ENCODE data around the gene SERP2.

Gene SERP2

DNA sequence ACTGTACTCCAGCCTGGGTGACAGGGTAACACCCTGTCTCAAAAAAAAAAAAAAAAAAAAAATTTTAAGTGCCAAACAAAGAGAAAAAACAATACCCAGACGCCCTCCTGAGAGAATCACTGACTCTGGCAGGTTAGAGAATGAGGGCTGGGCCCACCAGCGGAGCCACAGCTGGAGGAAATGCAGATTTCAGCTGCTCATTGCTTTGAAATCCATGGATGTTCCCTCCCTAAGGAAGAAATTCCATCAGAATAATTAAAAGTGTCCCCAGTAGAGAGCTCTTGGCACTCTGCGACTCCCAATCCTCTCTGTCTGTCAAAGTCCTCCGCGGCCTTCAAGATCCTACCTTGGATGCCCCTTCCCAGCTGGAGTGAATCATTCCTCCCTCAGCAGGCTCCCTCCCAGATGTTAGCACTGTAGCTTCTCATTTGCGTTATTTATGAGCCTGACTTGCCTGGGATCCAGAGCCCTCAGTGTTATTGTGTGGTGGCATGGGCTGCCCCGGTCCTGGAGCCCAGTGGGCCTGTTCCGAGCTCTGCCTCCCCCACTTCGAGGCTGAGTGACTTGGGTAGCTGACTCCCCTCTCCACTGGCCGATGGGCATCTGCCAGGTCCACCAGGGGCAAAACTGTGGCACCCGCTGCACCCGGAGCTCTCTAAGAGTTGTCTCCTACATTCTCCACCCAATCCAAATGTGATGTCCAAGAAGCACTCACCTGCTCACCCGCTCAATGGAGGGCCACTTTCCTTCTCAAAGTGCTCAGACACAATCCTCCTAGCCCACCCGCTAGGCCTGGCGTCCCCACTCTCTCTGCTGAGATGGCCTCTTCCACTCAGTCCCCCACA is 47.0 kb downstream of the SERP2 start:
- Histone ChIP-seq H3K27me3 (ENCODE audit: low read length) (no peaks in the 10 kb centered on the region), H3K4me3 (ENCODE audit: insufficient read depth, low read length, poor library complexity, severe bottlenecking) (no peak overlapping the region), H3K27ac (ENCODE audit: low read depth, low read length) (no peak overlapping the region), H3K9ac (ENCODE audit: low read length) (no peak overlapping the region), H2AFZ (ENCODE audit: low read depth, low read length, severe bottlenecking) (no peak overlapping the region), H3K9me2 (replicated peaks; ENCODE audit: insufficient read depth, low read length) (no peaks in the 10 kb centered on the region), H3K4me2 (ENCODE audit: low read depth, low read length, poor library complexity, severe bottlenecking) (no peak overlapping the region), H4K20me1 (ENCODE audit: low read depth, low read length) (no peaks in the 10 kb centered on the region), H3K79me2 (ENCODE audit: insufficient read depth, low read length) (no peaks in the 10 kb centered on the region), H3K9me3 (ENCODE audit: insufficient read depth, low read length) (no peaks in the 10 kb centered on the region), H3F3A (ENCODE audit: insufficient read depth) (no peaks in the 10 kb centered on the region), H3K36me3 (ENCODE audit: low read length) (no peaks in the 10 kb centered on the region)
- TF ChIP-seq, protein P1, sequence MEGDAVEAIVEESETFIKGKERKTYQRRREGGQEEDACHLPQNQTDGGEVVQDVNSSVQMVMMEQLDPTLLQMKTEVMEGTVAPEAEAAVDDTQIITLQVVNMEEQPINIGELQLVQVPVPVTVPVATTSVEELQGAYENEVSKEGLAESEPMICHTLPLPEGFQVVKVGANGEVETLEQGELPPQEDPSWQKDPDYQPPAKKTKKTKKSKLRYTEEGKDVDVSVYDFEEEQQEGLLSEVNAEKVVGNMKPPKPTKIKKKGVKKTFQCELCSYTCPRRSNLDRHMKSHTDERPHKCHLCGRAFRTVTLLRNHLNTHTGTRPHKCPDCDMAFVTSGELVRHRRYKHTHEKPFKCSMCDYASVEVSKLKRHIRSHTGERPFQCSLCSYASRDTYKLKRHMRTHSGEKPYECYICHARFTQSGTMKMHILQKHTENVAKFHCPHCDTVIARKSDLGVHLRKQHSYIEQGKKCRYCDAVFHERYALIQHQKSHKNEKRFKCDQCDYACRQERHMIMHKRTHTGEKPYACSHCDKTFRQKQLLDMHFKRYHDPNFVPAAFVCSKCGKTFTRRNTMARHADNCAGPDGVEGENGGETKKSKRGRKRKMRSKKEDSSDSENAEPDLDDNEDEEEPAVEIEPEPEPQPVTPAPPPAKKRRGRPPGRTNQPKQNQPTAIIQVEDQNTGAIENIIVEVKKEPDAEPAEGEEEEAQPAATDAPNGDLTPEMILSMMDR (IDR thresholded peaks at IDR 0.05; ENCODE audit: insufficient read depth, low read length, poor library complexity, severe bottlenecking) = no peak
- no peak for TF ChIP-seq EZH2phosphoT487 (conservative IDR thresholded peaks at IDR 0.05; ENCODE audit: low read length)

DNA sequence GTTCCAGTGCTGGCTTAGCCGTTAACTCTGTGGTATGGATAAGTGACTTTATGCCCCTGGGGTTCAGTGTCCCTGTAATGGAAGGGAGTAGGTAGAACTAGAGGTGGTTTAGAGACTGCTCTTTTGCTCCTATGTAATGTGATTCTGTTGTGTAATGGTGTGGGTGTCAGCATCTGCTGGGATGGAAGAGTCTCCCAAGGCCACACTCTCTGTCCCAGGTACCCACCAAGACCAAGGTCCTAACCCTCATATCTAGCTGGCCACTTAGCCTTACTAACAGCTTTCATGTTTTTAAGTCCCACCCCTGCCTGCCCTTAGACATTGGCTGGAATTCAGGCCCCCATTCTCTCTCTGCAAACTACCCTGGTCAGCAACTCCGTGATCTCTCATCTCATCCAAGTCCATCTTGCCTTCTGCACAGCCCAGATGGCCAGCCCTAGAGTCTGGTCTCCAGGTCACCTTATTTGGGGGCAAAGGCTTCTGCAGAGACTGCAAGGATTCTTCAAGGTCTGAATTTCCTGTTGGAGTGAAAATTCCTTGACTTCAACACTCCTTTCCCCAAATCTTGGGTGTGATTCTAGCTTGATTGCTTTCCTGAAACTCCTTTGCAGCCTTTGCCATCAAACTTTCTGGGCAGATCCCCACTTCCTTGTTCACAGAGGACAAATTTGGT is 48.4 kb downstream of the SERP2 start:
- no peaks in the 10 kb centered on the region for H3K27me3 ChIP-seq (ENCODE audit: low read length)
- no peak for TF ChIP-seq EZH2phosphoT487 (conservative IDR thresholded peaks at IDR 0.05; ENCODE audit: low read length)
- TF ChIP-seq, protein P1 (IDR thresholded peaks at IDR 0.05; ENCODE audit: insufficient read depth, low read length, poor library complexity, severe bottlenecking) = no peak
- H4K20me1 ChIP-seq (ENCODE audit: low read depth, low read length) = no peaks in the 10 kb centered on the region
- H2AFZ ChIP-seq (ENCODE audit: low read depth, low read length, severe bottlenecking) = no peak overlapping the region
- no peak overlapping the region for H3K27ac ChIP-seq (ENCODE audit: low read depth, low read length)
- no peak overlapping the region for H3K9ac ChIP-seq (ENCODE audit: low read length)
- H3K9me2 ChIP-seq (replicated peaks; ENCODE audit: insufficient read depth, low read length) = no peaks in the 10 kb centered on the region
- no peaks in the 10 kb centered on the region for H3K9me3 ChIP-seq (ENCODE audit: insufficient read depth, low read length)
- H3K36me3 ChIP-seq (ENCODE audit: low read length) = no peaks in the 10 kb centered on the region
- no peaks in the 10 kb centered on the region for H3K79me2 ChIP-seq (ENCODE audit: insufficient read depth, low read length)
- no peaks in the 10 kb centered on the region for H3F3A ChIP-seq (ENCODE audit: insufficient read depth)
- no peak overlapping the region for H3K4me2 ChIP-seq (ENCODE audit: low read depth, low read length, poor library complexity, severe bottlenecking)
- no peak overlapping the region for H3K4me3 ChIP-seq (ENCODE audit: insufficient read depth, low read length, poor library complexity, severe bottlenecking)

DNA sequence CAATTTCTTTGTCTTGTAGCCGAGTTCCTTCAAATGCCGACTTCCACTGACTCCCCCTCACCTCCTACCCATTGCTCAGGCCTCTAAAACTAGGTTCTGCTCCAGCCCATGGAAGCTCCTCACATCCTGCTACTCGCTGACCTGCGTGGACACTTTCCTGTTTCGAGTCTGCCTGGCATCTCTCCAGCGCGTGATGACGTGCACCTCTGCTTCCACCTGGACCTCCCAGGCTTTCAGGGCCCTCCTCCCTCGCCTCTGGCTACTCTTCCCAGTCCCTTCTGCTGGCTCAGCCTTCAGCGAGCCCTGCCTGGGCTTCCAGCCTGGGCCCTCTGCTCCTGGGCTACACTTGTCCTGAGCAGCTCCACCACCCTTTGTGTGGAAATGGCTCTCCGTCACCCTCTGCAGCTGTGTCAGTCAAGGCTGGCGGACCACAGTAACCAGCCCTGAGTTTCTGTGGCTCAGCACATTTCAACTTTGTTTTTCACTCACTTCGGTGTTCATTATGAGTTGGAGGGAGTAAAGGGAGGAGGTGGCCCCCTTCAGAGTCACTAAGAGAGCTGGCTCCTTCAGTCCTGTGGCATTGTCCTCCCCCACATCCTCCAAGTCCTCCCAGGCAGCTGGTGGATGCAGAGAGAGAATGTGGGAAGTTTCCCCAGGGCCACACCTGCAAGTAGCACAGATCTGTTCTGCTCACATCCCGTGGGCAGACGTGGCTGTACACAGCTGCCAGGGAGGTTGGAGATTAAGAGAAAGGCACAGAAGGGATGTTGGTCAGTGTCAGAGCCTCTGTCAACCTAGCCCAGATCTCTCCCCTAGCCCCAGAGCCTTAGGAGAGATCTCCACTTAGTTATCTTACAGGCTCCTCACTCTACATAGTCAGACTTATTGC is 49.4 kb downstream of the SERP2 start:
- Histone ChIP-seq H3F3A (ENCODE audit: insufficient read depth) (no peaks in the 10 kb centered on the region), H3K9ac (ENCODE audit: low read length) (no peak overlapping the region), H3K27me3 (ENCODE audit: low read length) (no peaks in the 10 kb centered on the region), H3K79me2 (ENCODE audit: insufficient read depth, low read length) (no peaks in the 10 kb centered on the region), H3K36me3 (ENCODE audit: low read length) (no peaks in the 10 kb centered on the region), H3K9me3 (ENCODE audit: insufficient read depth, low read length) (no peaks in the 10 kb centered on the region), H2AFZ (ENCODE audit: low read depth, low read length, severe bottlenecking) (no peak overlapping the region), H3K9me2 (replicated peaks; ENCODE audit: insufficient read depth, low read length) (no peaks in the 10 kb centered on the region), H4K20me1 (ENCODE audit: low read depth, low read length) (no peaks in the 10 kb centered on the region), H3K4me3 (ENCODE audit: insufficient read depth, low read length, poor library complexity, severe bottlenecking) (no peak overlapping the region), H3K27ac (ENCODE audit: low read depth, low read length) (no peak overlapping the region), H3K4me2 (ENCODE audit: low read depth, low read length, poor library complexity, severe bottlenecking) (no peak overlapping the region)
- no peak for TF ChIP-seq EZH2phosphoT487 (conservative IDR thresholded peaks at IDR 0.05; ENCODE audit: low read length)
- TF ChIP-seq, protein P1 (IDR thresholded peaks at IDR 0.05; ENCODE audit: insufficient read depth, low read length, poor library complexity, severe bottlenecking) = no peak
